HG03571 (cell line): ENCODE measurements around the gene F2RL2.
A peak's percentile ranks its signal among the peaks of the same experiment; 100 is the strongest.

ENCODE experiments used
- ATAC-seq: cut with Tn5 transposase; IDR thresholded peaks from one replicate; pipeline ENCODE4 v1.9.1; 2021; ENCODE audit not compliant: unreplicated experiment

Gene F2RL2

GRCh38 chr5:76585783-76586217 is 37.4 kb downstream of the F2RL2 start:
- ATAC-seq: no peak

GRCh38 chr5:76583163-76584047 is 39.8 kb downstream of the F2RL2 start:
- no peak for ATAC-seq

GRCh38 chr5:76582230-76583162 is 40.7 kb downstream of the F2RL2 start:
- peak; percentile 88 for ATAC-seq

- no peak for ATAC-seq
Measured at GRCh38 chr5:76580981-76581380, 42.2 kb downstream of the F2RL2 start.

GRCh38 chr5:76579166-76579937 is 43.9 kb downstream of the F2RL2 start:
- ATAC-seq: no peak

- ATAC-seq: no peak
Measured at GRCh38 chr5:76576996-76577395, 46.2 kb downstream of the F2RL2 start.

- no peak for ATAC-seq
Measured at GRCh38 chr5:76576450-76576849, 46.8 kb downstream of the F2RL2 start.

GRCh38 chr5:76571559-76571958 is 51.6 kb downstream of the F2RL2 start:
- no peak for ATAC-seq

- ATAC-seq: no peak
Measured at GRCh38 chr5:76570153-76570552, 53.0 kb downstream of the F2RL2 start.
